Liver (tissue), 9 donors: Measurements from ENCODE around the gene PCGF2. TPM values are rescaled to one million over a fixed set of nuclear protein-coding genes. Genes with fewer than 3 reads are reported as not detected.

ENCODE experiments used
- DNase-seq: peaks from one replicate; pipeline ENCODE4 v3.0.0-alpha.2; 2017; ENCODE audit warnings: low spot score
- H3K27ac ChIP-seq, 2 donors: one replicate each; pipeline ENCODE4 v1.7.0; 2013; ENCODE audit warnings: inconsistent platforms in 2 of 2, low read length in 2 of 2, control low read depth in 1 of 2, low read depth in 1 of 2, mild to moderate bottlenecking in 1 of 2
- H3K27me3 ChIP-seq, 4 donors: one replicate each; pipeline versions ENCODE4 v1.6.1 to v1.7.0; 2013; ENCODE audit warnings: low read length in 3 of 4, inconsistent platforms in 1 of 4, mild to moderate bottlenecking in 1 of 4, moderate library complexity in 1 of 4; ENCODE audit not compliant: control insufficient read depth in 4 of 4, insufficient read depth in 4 of 4
- H3K36me3 ChIP-seq, 4 donors: one replicate each; pipeline versions ENCODE4 v1.6.1 to v1.7.0; 2013; ENCODE audit warnings: low read length in 3 of 4, mild to moderate bottlenecking in 3 of 4, low read depth in 1 of 4, moderate library complexity in 1 of 4; ENCODE audit not compliant: control insufficient read depth in 4 of 4, insufficient read depth in 3 of 4
- H3K4me1 ChIP-seq, 4 donors: one replicate each; pipeline versions ENCODE4 v1.6.1 to v1.7.0; 2013; ENCODE audit warnings: low read length in 3 of 4, mild to moderate bottlenecking in 3 of 4, moderate library complexity in 1 of 4; ENCODE audit not compliant: control insufficient read depth in 4 of 4, insufficient read depth in 4 of 4
- H3K4me3 ChIP-seq, 3 donors: one replicate each; pipeline versions ENCODE4 v1.6.1 to v1.7.0; 2013; ENCODE audit warnings: low read length in 3 of 3, control low read depth in 1 of 3, low read depth in 1 of 3, mild to moderate bottlenecking in 1 of 3
- H3K9ac ChIP-seq, 2 donors: one replicate each; pipeline ENCODE4 v1.7.0; 2013; ENCODE audit warnings: low read length in 2 of 2, mild to moderate bottlenecking in 2 of 2, moderate library complexity in 2 of 2, control low read depth in 1 of 2, low read depth in 1 of 2
- H3K9me3 ChIP-seq, 4 donors: one replicate each; pipeline versions ENCODE4 v1.6.1 to v1.7.0; 2013; ENCODE audit warnings: low read length in 3 of 4; ENCODE audit not compliant: control insufficient read depth in 4 of 4
- FOXA1 ChIP-seq: IDR thresholded peaks from 2 replicates; pipeline ENCODE4 v1.6.1; 2016; ENCODE audit warnings: antibody characterized with exemption
- FOXA2 ChIP-seq: IDR thresholded peaks from 2 replicates; pipeline ENCODE4 v1.6.1; 2016; ENCODE audit warnings: antibody characterized with exemption
- HNF4A ChIP-seq, 2 donors: conservative IDR thresholded peaks; 2 replicates each; pipeline ENCODE4 v1.6.1; 2016; ENCODE audit warnings: antibody characterized with exemption in 2 of 2, mild to moderate bottlenecking in 2 of 2
- HNF4G ChIP-seq: IDR thresholded peaks from 2 replicates; pipeline ENCODE4 v1.6.1; 2016; ENCODE audit warnings: antibody characterized with exemption
- JUND ChIP-seq, 2 donors: IDR thresholded peaks; 2 replicates each; pipeline ENCODE4 v1.6.1; 2016; ENCODE audit warnings: antibody characterized with exemption in 2 of 2
- MAX ChIP-seq: IDR thresholded peaks from 2 replicates; pipeline ENCODE4 v1.6.1; 2016; ENCODE audit warnings: antibody characterized with exemption
- NR2F2 ChIP-seq: IDR thresholded peaks from 2 replicates; pipeline ENCODE4 v1.6.1; 2016; ENCODE audit warnings: antibody characterized with exemption
- RAD21 ChIP-seq, 2 donors: IDR thresholded peaks; 2 replicates each; pipeline ENCODE4 v1.6.1; 2016; ENCODE audit warnings: antibody characterized with exemption in 2 of 2, mild to moderate bottlenecking in 2 of 2
- RXRA ChIP-seq, 2 donors: IDR thresholded peaks; 2 replicates each; pipeline ENCODE4 v1.6.1; 2017 to 2018; ENCODE audit warnings: antibody characterized with exemption in 2 of 2, mild to moderate bottlenecking in 1 of 2
- SP1 ChIP-seq: IDR thresholded peaks from 2 replicates; pipeline ENCODE4 v1.6.1; 2018; ENCODE audit warnings: antibody characterized with exemption, mild to moderate bottlenecking
- TAF1 ChIP-seq: conservative IDR thresholded peaks from 2 replicates; pipeline ENCODE4 v1.6.1; 2016; ENCODE audit warnings: antibody characterized with exemption, mild to moderate bottlenecking
- YY1 ChIP-seq: IDR thresholded peaks from 2 replicates; pipeline ENCODE4 v1.6.1; 2016; ENCODE audit warnings: antibody characterized with exemption, mild to moderate bottlenecking
- WGBS: extraction: QIAGEN DNeasy Blood & Tissue Kit; methylation state at CpG from one replicate; pipeline ENCODE4 v1.1.7; 2013; 5-methylcytosine and 5-hydroxymethylcytosine counted together
- polyA plus RNA-seq, 2 donors: library from polyadenylated mRNA; stranded (reverse) in 1 of 2; unstranded in 1 of 2; fragments of 200-250 nt in 1 of 2; fragments of >200 nt in 1 of 2; fragmentation: Nextera tagmentation in 1 of 2; extraction: Ambion mirVana in 1 of 2; gene quantifications; one replicate each; pipeline versions ENCODE4 v1.2.1 to v1.2.3, GENCODE V29; 2013 to 2015
- total RNA-seq, 2 donors: library from RNA; depleted of rRNA; stranded (reverse); fragments of >200 nt; gene quantifications; one replicate each; pipeline ENCODE4 v1.2.3, GENCODE V29; 2014
- TF ChIP-seq, protein P1 (sequence below): IDR thresholded peaks from 2 replicates; pipeline ENCODE4 v1.6.1; 2016; ENCODE audit warnings: antibody characterized with exemption
- TF ChIP-seq, protein P2 (sequence below): IDR thresholded peaks from 2 replicates; pipeline ENCODE4 v1.6.1; 2016; ENCODE audit warnings: antibody characterized with exemption
- donor health status: healthy.
- donor health status: healthy.
- donor health status: healthy.
- donor health status: healthy.
- donor health status: healthy.

Gene PCGF2
- total and polyA plus RNA-seq, 4 donors, result 1.2 to 3.2 (median 1.8) TPM

GRCh38 chr17:38724337-38724988, 23.7 kb downstream of the PCGF2 start:
- peaks cover 0 to 10% (median 5%) of the 10 kb centered on the region in 4 donors for H3K36me3 ChIP-seq
- TF ChIP-seq FOXA2, result no peak
- H3K9ac ChIP-seq, result no peak overlapping the region
- H3K9me3 ChIP-seq, result no peaks in the 10 kb centered on the region
- peaks cover 2 to 16% (median 6%) of the 10 kb centered on the region in 4 donors for H3K4me1 ChIP-seq
- no peaks in the 10 kb centered on the region for H3K27me3 ChIP-seq
- no peak overlapping the region for H3K4me3 ChIP-seq
- DNase-seq, result no peak
- no peak overlapping the region for H3K27ac ChIP-seq
- 71% methylated on average over 16 of the region's 16 CpGs for WGBS

- no peak overlapping the region for H3K9ac ChIP-seq
- DNase-seq, result no peak
- TF ChIP-seq JUND (IDR thresholded peaks at IDR 0.05) (no peak), NR2F2 (no peak), MAX (no peak), YY1 (no peak), HNF4A (conservative IDR thresholded peaks at IDR 0.05) (no peak), HNF4G (no peak), RAD21 (IDR thresholded peaks at IDR 0.05) (no peak), FOXA1 (no peak), RXRA (IDR thresholded peaks at IDR 0.05) (no peak)
- TF ChIP-seq, protein P1, sequence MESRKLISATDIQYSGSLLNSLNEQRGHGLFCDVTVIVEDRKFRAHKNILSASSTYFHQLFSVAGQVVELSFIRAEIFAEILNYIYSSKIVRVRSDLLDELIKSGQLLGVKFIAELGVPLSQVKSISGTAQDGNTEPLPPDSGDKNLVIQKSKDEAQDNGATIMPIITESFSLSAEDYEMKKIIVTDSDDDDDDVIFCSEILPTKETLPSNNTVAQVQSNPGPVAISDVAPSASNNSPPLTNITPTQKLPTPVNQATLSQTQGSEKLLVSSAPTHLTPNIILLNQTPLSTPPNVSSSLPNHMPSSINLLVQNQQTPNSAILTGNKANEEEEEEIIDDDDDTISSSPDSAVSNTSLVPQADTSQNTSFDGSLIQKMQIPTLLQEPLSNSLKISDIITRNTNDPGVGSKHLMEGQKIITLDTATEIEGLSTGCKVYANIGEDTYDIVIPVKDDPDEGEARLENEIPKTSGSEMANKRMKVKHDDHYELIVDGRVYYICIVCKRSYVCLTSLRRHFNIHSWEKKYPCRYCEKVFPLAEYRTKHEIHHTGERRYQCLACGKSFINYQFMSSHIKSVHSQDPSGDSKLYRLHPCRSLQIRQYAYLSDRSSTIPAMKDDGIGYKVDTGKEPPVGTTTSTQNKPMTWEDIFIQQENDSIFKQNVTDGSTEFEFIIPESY, result no peak
- TF ChIP-seq, protein P2, sequence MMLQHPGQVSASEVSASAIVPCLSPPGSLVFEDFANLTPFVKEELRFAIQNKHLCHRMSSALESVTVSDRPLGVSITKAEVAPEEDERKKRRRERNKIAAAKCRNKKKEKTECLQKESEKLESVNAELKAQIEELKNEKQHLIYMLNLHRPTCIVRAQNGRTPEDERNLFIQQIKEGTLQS, result no peak
- H3K27me3 ChIP-seq, result no peaks in the 10 kb centered on the region
- H3K4me3 ChIP-seq, result no peak overlapping the region
- H3K4me1 ChIP-seq, result peaks cover 0 to 2% (median 0%) of the 10 kb centered on the region in 4 donors
- H3K27ac ChIP-seq, result no peak overlapping the region
- peaks cover 3 to 16% (median 7%) of the 10 kb centered on the region in 4 donors for H3K36me3 ChIP-seq
- no peaks in the 10 kb centered on the region for H3K9me3 ChIP-seq
- WGBS, result 98% methylated on average over 16 of the region's 16 CpGs
Observed at GRCh38 chr17:38721802-38722201, 26.3 kb downstream of the PCGF2 start.

DNA sequence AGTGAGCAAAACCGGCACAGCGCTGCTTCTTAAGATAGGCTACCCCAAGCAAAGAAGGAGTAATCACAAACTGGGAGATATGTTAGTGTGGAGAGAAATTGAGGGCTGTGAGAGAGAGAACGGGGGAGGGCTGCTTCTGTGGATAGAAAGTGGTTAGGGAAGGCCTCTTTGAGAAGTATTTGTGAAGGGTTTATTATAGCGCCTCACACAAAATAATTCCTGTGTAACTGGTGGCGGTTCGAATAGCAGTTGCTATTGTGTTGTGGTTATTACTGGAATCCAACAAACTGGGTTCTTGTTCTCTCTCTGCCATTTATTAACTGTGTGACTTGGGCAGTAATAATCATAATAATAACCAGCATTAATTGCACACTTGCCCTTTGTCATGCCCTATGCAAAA, 27.2 kb downstream of the PCGF2 start:
- no peak for TF ChIP-seq HNF4A (conservative IDR thresholded peaks at IDR 0.05)
- TF ChIP-seq NR2F2, result no peak
- TF ChIP-seq SP1, result no peak
- TF ChIP-seq FOXA1, result no peak
- no peak for TF ChIP-seq JUND (IDR thresholded peaks at IDR 0.05)
- TF ChIP-seq TAF1, result no peak
- no peak for TF ChIP-seq HNF4G
- TF ChIP-seq YY1, result no peak
- TF ChIP-seq RXRA (IDR thresholded peaks at IDR 0.05), result no peak
- Histone ChIP-seq H3K4me1 (peaks cover 0 to 4% (median 0%) of the 10 kb centered on the region in 4 donors), H3K9ac (no peak overlapping the region), H3K27ac (no peak overlapping the region), H3K36me3 (peaks cover 3 to 23% (median 7%) of the 10 kb centered on the region in 4 donors), H3K27me3 (no peaks in the 10 kb centered on the region), H3K9me3 (no peaks in the 10 kb centered on the region), H3K4me3 (no peak overlapping the region)
- WGBS, result 96% methylated on average over 6 of the region's 6 CpGs
- no peak for DNase-seq
